Smooth muscle cell (in vitro differentiated cells): ENCODE data around the gene HLTF. TPM values are rescaled to one million over a fixed set of nuclear protein-coding genes. Genes with fewer than 3 reads are reported as not detected.

Experiments
- DNase-seq: peaks from one replicate; lab custom pipeline; 2025; ENCODE audit not compliant: unreplicated experiment; lab: John Stamatoyannopoulos, UW
- H2AFZ ChIP-seq: fragments of 200-600 bp; sonication (generic); 2 replicates; pipeline ENCODE4 v1.6.0; 2016; ENCODE audit warnings: antibody characterized with exemption, low read depth, mild to moderate bottlenecking
- H3F3A ChIP-seq: fragments of 200-600 bp; sonication (generic); 2 replicates; pipeline ENCODE4 v1.6.0; 2017; ENCODE audit warnings: antibody characterized with exemption, low read depth
- H3K27ac ChIP-seq: fragments of 200-600 bp; sonication (generic); 2 replicates; pipeline ENCODE4 v1.5.1; 2016; ENCODE audit warnings: low read depth, mild to moderate bottlenecking
- H3K27me3 ChIP-seq: fragments of 200-600 bp; sonication (generic); 2 replicates; pipeline ENCODE4 v1.6.1; 2016; ENCODE audit warnings: low read depth, mild to moderate bottlenecking
- H3K36me3 ChIP-seq: fragments of 200-600 bp; sonication (generic); 2 replicates; pipeline ENCODE4 v1.5.1; 2016; ENCODE audit warnings: low read depth
- H3K4me1 ChIP-seq: fragments of 200-600 bp; sonication (generic); 2 replicates; pipeline ENCODE4 v1.5.1; 2016; ENCODE audit warnings: low read depth
- H3K4me2 ChIP-seq: fragments of 200-600 bp; sonication (generic); 2 replicates; pipeline ENCODE4 v1.6.0; 2016; ENCODE audit warnings: mild to moderate bottlenecking
- H3K4me3 ChIP-seq: fragments of 200-600 bp; sonication (generic); 2 replicates; pipeline ENCODE4 v1.5.1; 2016; ENCODE audit warnings: mild to moderate bottlenecking
- H3K79me2 ChIP-seq: fragments of 200-600 bp; sonication (generic); 2 replicates; pipeline ENCODE4 v1.6.0; 2016; ENCODE audit warnings: low read depth, mild to moderate bottlenecking
- H3K9ac ChIP-seq: fragments of 200-600 bp; sonication (generic); 2 replicates; pipeline ENCODE4 v1.6.0; 2016; ENCODE audit warnings: low read depth
- H3K9me3 ChIP-seq: fragments of 200-600 bp; sonication (generic); replicated peaks from 2 replicates; pipeline ENCODE4 v1.5.1; 2016; ENCODE audit warnings: low read depth
- H4K20me1 ChIP-seq: fragments of 200-600 bp; sonication (generic); 2 replicates; pipeline ENCODE4 v1.6.0; 2016; ENCODE audit warnings: low read depth
- WGBS: methylation state at CpG from one replicate; pipeline ENCODE4 v1.1.7; 2016; ENCODE audit warnings: low lambda C conversion rate; 5-methylcytosine and 5-hydroxymethylcytosine counted together
- polyA plus RNA-seq: library from polyadenylated mRNA; unstranded; fragments of >200 nt; fragmentation: Nextera tagmentation; extraction: Ambion mirVana; gene quantifications from 2 replicates; pipeline ENCODE4 v1.2.1, GENCODE V29; 2016
- total RNA-seq: library from RNA; depleted of rRNA; stranded (reverse); fragments of >200 nt; gene quantifications from 2 replicates; pipeline ENCODE4 v1.2.3, GENCODE V29; 2014
- TF ChIP-seq, protein P1 (sequence below): fragments of 200-600 bp; sonication (generic); IDR thresholded peaks from 2 replicates; pipeline ENCODE4 v1.5.1; 2017; ENCODE audit warnings: borderline replicate concordance, mild to moderate bottlenecking, antibody characterized with exemption; ENCODE audit not compliant: insufficient read depth, poor library complexity, severe bottlenecking

The HLTF gene
- total and polyA plus RNA-seq, 2 experiments from 2014 or later, result 24.2 to 34.9 TPM

GRCh38 chr3:149129326-149130205 lies 43.2 kb upstream of the HLTF start, which contains the start of gene HPS3:
Gene HPS3, plus strand, starts transcription at chr3:149129638. Its CDS starts 86 bp downstream, at chr3:149129724.
- H3K79me2 ChIP-seq, result peaks cover 26% of the 10 kb centered on the region
- no peaks in the 10 kb centered on the region for H3K36me3 ChIP-seq
- DNase-seq, result peak; percentile 69
- H4K20me1 ChIP-seq, result peaks cover 6% of the 10 kb centered on the region
- H3K4me1 ChIP-seq, result peaks cover 10% of the 10 kb centered on the region
- no peaks in the 10 kb centered on the region for H3K27me3 ChIP-seq
- TF ChIP-seq, protein P1, sequence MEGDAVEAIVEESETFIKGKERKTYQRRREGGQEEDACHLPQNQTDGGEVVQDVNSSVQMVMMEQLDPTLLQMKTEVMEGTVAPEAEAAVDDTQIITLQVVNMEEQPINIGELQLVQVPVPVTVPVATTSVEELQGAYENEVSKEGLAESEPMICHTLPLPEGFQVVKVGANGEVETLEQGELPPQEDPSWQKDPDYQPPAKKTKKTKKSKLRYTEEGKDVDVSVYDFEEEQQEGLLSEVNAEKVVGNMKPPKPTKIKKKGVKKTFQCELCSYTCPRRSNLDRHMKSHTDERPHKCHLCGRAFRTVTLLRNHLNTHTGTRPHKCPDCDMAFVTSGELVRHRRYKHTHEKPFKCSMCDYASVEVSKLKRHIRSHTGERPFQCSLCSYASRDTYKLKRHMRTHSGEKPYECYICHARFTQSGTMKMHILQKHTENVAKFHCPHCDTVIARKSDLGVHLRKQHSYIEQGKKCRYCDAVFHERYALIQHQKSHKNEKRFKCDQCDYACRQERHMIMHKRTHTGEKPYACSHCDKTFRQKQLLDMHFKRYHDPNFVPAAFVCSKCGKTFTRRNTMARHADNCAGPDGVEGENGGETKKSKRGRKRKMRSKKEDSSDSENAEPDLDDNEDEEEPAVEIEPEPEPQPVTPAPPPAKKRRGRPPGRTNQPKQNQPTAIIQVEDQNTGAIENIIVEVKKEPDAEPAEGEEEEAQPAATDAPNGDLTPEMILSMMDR, result no peak
- H3K4me2 ChIP-seq, result peak within 1 kb of the TSS; percentile 96
- no peaks in the 10 kb centered on the region for H3F3A ChIP-seq
- H2AFZ ChIP-seq, result peak within 1 kb of the TSS; percentile 95
- H3K27ac ChIP-seq, result peak within 1 kb of the TSS; percentile 66
- H3K9me3 ChIP-seq, result no peaks in the 10 kb centered on the region
- peak within 1 kb of the TSS; percentile 87 for H3K4me3 ChIP-seq
- under 1% methylated on average over 83 of the region's 84 CpGs for WGBS
- H3K9ac ChIP-seq, result peak within 1 kb of the TSS; percentile 85

- Histone ChIP-seq H3K4me3 (peak overlapping the region; percentile 87), H3K4me2 (peak overlapping the region; percentile 96), H3K27ac (peak overlapping the region; percentile 66), H3K9me3 (no peaks in the 10 kb centered on the region), H3K9ac (peak overlapping the region; percentile 36), H3K79me2 (peaks cover 18% of the 10 kb centered on the region), H3K27me3 (no peaks in the 10 kb centered on the region), H2AFZ (peak overlapping the region; percentile 95), H3K4me1 (peaks cover 10% of the 10 kb centered on the region), H3K36me3 (no peaks in the 10 kb centered on the region), H3F3A (no peaks in the 10 kb centered on the region), H4K20me1 (no peaks in the 10 kb centered on the region)
- WGBS, result 29% methylated on average over 4 of the region's 4 CpGs
- TF ChIP-seq, protein P1, result no peak
- DNase-seq, result no peak
Observed at GRCh38 chr3:149128821-149129220, 42.5 kb upstream of the HLTF start.

GRCh38 chr3:149122721-149123578 lies 36.6 kb upstream of the HLTF start:
- no peak overlapping the region for H2AFZ ChIP-seq
- H3K9me3 ChIP-seq, result no peaks in the 10 kb centered on the region
- no peaks in the 10 kb centered on the region for H3K27me3 ChIP-seq
- no peak overlapping the region for H3K4me2 ChIP-seq
- no peak overlapping the region for H3K4me3 ChIP-seq
- no peaks in the 10 kb centered on the region for H4K20me1 ChIP-seq
- WGBS, result 92% methylated on average over 4 of the region's 4 CpGs
- no peaks in the 10 kb centered on the region for H3F3A ChIP-seq
- no peak overlapping the region for H3K9ac ChIP-seq
- H3K4me1 ChIP-seq, result no peaks in the 10 kb centered on the region
- DNase-seq, result no peak
- TF ChIP-seq, protein P1, result no peak
- H3K36me3 ChIP-seq, result no peaks in the 10 kb centered on the region
- H3K27ac ChIP-seq, result no peak overlapping the region
- no peaks in the 10 kb centered on the region for H3K79me2 ChIP-seq
